Measurements from ENCODE around the gene EIF4G3. TPM values are rescaled to one million over a fixed set of nuclear protein-coding genes. Genes with fewer than 3 reads are reported as not detected.

EIF4G3 gene
- total RNA-seq, 1 donor from 2014 or later = 33.9 TPM

GRCh38 chr1:21117159-21117558 lies 59.5 kb downstream of the EIF4G3 start:
- no peaks in the 10 kb centered on the region for H3K27me3 ChIP-seq (ENCODE audit: low read depth)
- no peak overlapping the region for H3K27ac ChIP-seq (replicated peaks)
- H3K9me3 ChIP-seq (replicated peaks) = no peaks in the 10 kb centered on the region
- intact Hi-C loops (cut with micrococcal nuclease) = no loop called here
- DNase-seq = no peak
- peaks cover 32% of the 10 kb centered on the region for H3K4me1 ChIP-seq
- no peak for TF ChIP-seq CTCF (IDR thresholded peaks at IDR 0.05; ENCODE audit: borderline replicate concordance)
- no peak overlapping the region for H3K4me3 ChIP-seq
- H3K36me3 ChIP-seq = no peaks in the 10 kb centered on the region

- no peaks in the 10 kb centered on the region for H3K27me3 ChIP-seq (ENCODE audit: low read depth)
- H3K4me1 ChIP-seq = peaks cover 32% of the 10 kb centered on the region
- H3K36me3 ChIP-seq = no peaks in the 10 kb centered on the region
- H3K4me3 ChIP-seq = no peak overlapping the region
- H3K27ac ChIP-seq (replicated peaks) = no peak overlapping the region
- TF ChIP-seq CTCF (IDR thresholded peaks at IDR 0.05; ENCODE audit: borderline replicate concordance) = no peak
- intact Hi-C loops (cut with micrococcal nuclease) = no loop called here
- no peak for DNase-seq
- no peaks in the 10 kb centered on the region for H3K9me3 ChIP-seq (replicated peaks)
Observed at GRCh38 chr1:21115098-21115760, 61.5 kb downstream of the EIF4G3 start.

- H3K27ac ChIP-seq (replicated peaks) = no peak overlapping the region
- DNase-seq = no peak
- no peak overlapping the region for H3K4me3 ChIP-seq
- H3K36me3 ChIP-seq = no peaks in the 10 kb centered on the region
- TF ChIP-seq CTCF (IDR thresholded peaks at IDR 0.05; ENCODE audit: borderline replicate concordance) = no peak
- intact Hi-C loops (cut with micrococcal nuclease) = no loop called here
- no peaks in the 10 kb centered on the region for H3K27me3 ChIP-seq (ENCODE audit: low read depth)
- no peaks in the 10 kb centered on the region for H3K9me3 ChIP-seq (replicated peaks)
- peaks cover 32% of the 10 kb centered on the region for H3K4me1 ChIP-seq
Observed at GRCh38 chr1:21114431-21114830, 62.3 kb downstream of the EIF4G3 start.

GRCh38 chr1:21110163-21110562 lies 66.5 kb downstream of the EIF4G3 start:
- TF ChIP-seq CTCF (IDR thresholded peaks at IDR 0.05; ENCODE audit: borderline replicate concordance) = no peak
- intact Hi-C loops (cut with micrococcal nuclease) = no loop called here
- Histone ChIP-seq H3K9me3 (replicated peaks) (no peaks in the 10 kb centered on the region), H3K27me3 (ENCODE audit: low read depth) (no peaks in the 10 kb centered on the region), H3K27ac (replicated peaks) (no peak overlapping the region), H3K36me3 (no peaks in the 10 kb centered on the region), H3K4me1 (peaks cover 35% of the 10 kb centered on the region), H3K4me3 (no peak overlapping the region)
- no peak for DNase-seq

GRCh38 chr1:21106709-21107108 lies 70.0 kb downstream of the EIF4G3 start:
- Histone ChIP-seq H3K4me3 (no peak overlapping the region), H3K4me1 (peaks cover 17% of the 10 kb centered on the region), H3K27ac (replicated peaks) (no peak overlapping the region), H3K9me3 (replicated peaks) (no peaks in the 10 kb centered on the region), H3K27me3 (ENCODE audit: low read depth) (no peaks in the 10 kb centered on the region), H3K36me3 (peaks cover 6% of the 10 kb centered on the region)
- TF ChIP-seq CTCF (IDR thresholded peaks at IDR 0.05; ENCODE audit: borderline replicate concordance) = no peak
- DNase-seq = no peak
- intact Hi-C loops (cut with micrococcal nuclease) = no loop called here
